Mammary epithelial cell (primary cell): Measurements from ENCODE around the gene MTM1.

Source experiments
- CTCF ChIP-seq, 2 donors: IDR thresholded peaks in 1 of 2; conservative IDR thresholded peaks in 1 of 2; 2 replicates each; pipeline ENCODE4 v1.5.1; 2011 to 2012; ENCODE audit warnings: inconsistent platforms in 2 of 2, low read length in 2 of 2, mild to moderate bottlenecking in 2 of 2, control low read depth in 1 of 2, low read depth in 1 of 2; ENCODE audit not compliant: insufficient read depth in 1 of 2; ENCODE audit errors: extremely low read depth in 1 of 2
- EZH2 ChIP-seq: IDR thresholded peaks from 2 replicates; pipeline ENCODE4 v1.6.1; 2012; ENCODE audit warnings: low read length, inconsistent platforms, borderline replicate concordance

GRCh38 chrX:150692296-150692695, 123.9 kb downstream of the MTM1 start:
- TF ChIP-seq CTCF (conservative IDR thresholded peaks at IDR 0.05 in 1 of 2, IDR thresholded peaks at IDR 0.05 in 1 of 2; ENCODE audit: extremely low read depth in 1 of 2, insufficient read depth in 1 of 2, low read depth in 1 of 2, low read length in 2 of 2) = no peak
- TF ChIP-seq EZH2 = no peak
